Measurements from ENCODE around the gene PPP4R4.
"Not testable (repeated sequence)": the region's sequence is repeated elsewhere in the genome, so short reads cannot be mapped to it uniquely, and the experiment has no call there.

Gene PPP4R4

GRCh38 chr14:94136575-94137331, 37.4 kb upstream of the PPP4R4 start:
- H3K4me1 Mint-ChIP-seq: no peaks in the 10 kb centered on the region
- ATAC-seq (ENCODE audit: low read depth): peak; percentile 89
- H3K27ac Mint-ChIP-seq: no peak overlapping the region
- peaks cover 6% of the 10 kb centered on the region for H3K36me3 Mint-ChIP-seq
- H3K4me3 Mint-ChIP-seq: no peak overlapping the region
- peak; percentile 80 to 87 for DNase-seq (ENCODE audit: low spot score in 2 of 2)
- peaks cover 8% of the 10 kb centered on the region for H3K27me3 Mint-ChIP-seq
- peaks cover 5% of the 10 kb centered on the region for H3K9me3 Mint-ChIP-seq

- Mint-ChIP-seq H3K9me3 (peaks cover 5% of the 10 kb centered on the region), H3K36me3 (peaks cover 6% of the 10 kb centered on the region), H3K4me3 (no peak overlapping the region), H3K4me1 (no peaks in the 10 kb centered on the region), H3K27ac (no peak overlapping the region), H3K27me3 (peaks cover 7% of the 10 kb centered on the region)
- no peak for DNase-seq (ENCODE audit: low spot score in 2 of 2)
- ATAC-seq (ENCODE audit: low read depth): no peak
These were observed 35.9 kb upstream of the PPP4R4 start for GRCh38 chr14:94138251-94138650.

GRCh38 chr14:94139006-94139405, 35.1 kb upstream of the PPP4R4 start:
- no peak for ATAC-seq (ENCODE audit: low read depth)
- Mint-ChIP-seq H3K27me3 (peaks cover 7% of the 10 kb centered on the region), H3K4me1 (no peaks in the 10 kb centered on the region), H3K27ac (no peak overlapping the region), H3K36me3 (peaks cover 6% of the 10 kb centered on the region), H3K4me3 (no peak overlapping the region), H3K9me3 (peaks cover 5% of the 10 kb centered on the region)
- DNase-seq (ENCODE audit: low spot score in 2 of 2): no peak

GRCh38 chr14:94139421-94139820, 34.7 kb upstream of the PPP4R4 start:
- peaks cover 6% of the 10 kb centered on the region for H3K36me3 Mint-ChIP-seq
- H3K27ac Mint-ChIP-seq: no peak overlapping the region
- no peak for ATAC-seq (ENCODE audit: low read depth)
- no peaks in the 10 kb centered on the region for H3K4me1 Mint-ChIP-seq
- H3K4me3 Mint-ChIP-seq: no peak overlapping the region
- H3K9me3 Mint-ChIP-seq: peaks cover 5% of the 10 kb centered on the region
- peaks cover 7% of the 10 kb centered on the region for H3K27me3 Mint-ChIP-seq
- DNase-seq (ENCODE audit: low spot score in 2 of 2): no peak

- H3K36me3 Mint-ChIP-seq: no peaks in the 10 kb centered on the region
- no peak for ATAC-seq (ENCODE audit: low read depth)
- H3K4me1 Mint-ChIP-seq: peaks cover 3% of the 10 kb centered on the region
- DNase-seq (ENCODE audit: low spot score in 2 of 2): no peak
- no peak overlapping the region for H3K27ac Mint-ChIP-seq
- no peak overlapping the region for H3K4me3 Mint-ChIP-seq
- H3K9me3 Mint-ChIP-seq: no peaks in the 10 kb centered on the region
- peaks cover 4% of the 10 kb centered on the region for H3K27me3 Mint-ChIP-seq
These were observed 31.9 kb upstream of the PPP4R4 start for GRCh38 chr14:94142247-94142646.

- DNase-seq (ENCODE audit: low spot score in 2 of 2) (no peak), ATAC-seq (ENCODE audit: low read depth) (no peak)
- H3K9me3 Mint-ChIP-seq: no peaks in the 10 kb centered on the region
- H3K4me1 Mint-ChIP-seq: peaks cover 3% of the 10 kb centered on the region
- H3K27ac Mint-ChIP-seq: no peak overlapping the region
- H3K36me3 Mint-ChIP-seq: no peaks in the 10 kb centered on the region
- H3K4me3 Mint-ChIP-seq: no peak overlapping the region
- peaks cover 4% of the 10 kb centered on the region for H3K27me3 Mint-ChIP-seq
These were observed 31.3 kb upstream of the PPP4R4 start for GRCh38 chr14:94142836-94143235.

- no peak overlapping the region for H3K4me3 Mint-ChIP-seq
- H3K36me3 Mint-ChIP-seq: no peaks in the 10 kb centered on the region
- ATAC-seq (ENCODE audit: low read depth): no peak
- H3K4me1 Mint-ChIP-seq: peaks cover 3% of the 10 kb centered on the region
- no peaks in the 10 kb centered on the region for H3K9me3 Mint-ChIP-seq
- H3K27me3 Mint-ChIP-seq: peaks cover 4% of the 10 kb centered on the region
- H3K27ac Mint-ChIP-seq: no peak overlapping the region
- DNase-seq (ENCODE audit: low spot score in 2 of 2): no peak
These were observed 30.9 kb upstream of the PPP4R4 start for GRCh38 chr14:94143239-94143638.

- H3K4me3 Mint-ChIP-seq: no peak overlapping the region
- no peaks in the 10 kb centered on the region for H3K9me3 Mint-ChIP-seq
- H3K27ac Mint-ChIP-seq: no peak overlapping the region
- DNase-seq (ENCODE audit: low spot score in 2 of 2) (no peak), ATAC-seq (ENCODE audit: low read depth) (no peak)
- peaks cover 4% of the 10 kb centered on the region for H3K27me3 Mint-ChIP-seq
- no peaks in the 10 kb centered on the region for H3K36me3 Mint-ChIP-seq
- peaks cover 3% of the 10 kb centered on the region for H3K4me1 Mint-ChIP-seq
These were observed 30.4 kb upstream of the PPP4R4 start for GRCh38 chr14:94143711-94144110.

GRCh38 chr14:94144765-94145164, 29.4 kb upstream of the PPP4R4 start:
- H3K27ac Mint-ChIP-seq: no peak overlapping the region
- H3K27me3 Mint-ChIP-seq: peaks cover under 1% of the 10 kb centered on the region
- H3K36me3 Mint-ChIP-seq: no peaks in the 10 kb centered on the region
- no peak overlapping the region for H3K4me3 Mint-ChIP-seq
- DNase-seq (ENCODE audit: low spot score in 2 of 2) (no peak), ATAC-seq (ENCODE audit: low read depth) (no peak)
- no peaks in the 10 kb centered on the region for H3K9me3 Mint-ChIP-seq
- H3K4me1 Mint-ChIP-seq: peaks cover 3% of the 10 kb centered on the region

GRCh38 chr14:94145902-94146527, 28.1 kb upstream of the PPP4R4 start:
- DNase-seq (ENCODE audit: low spot score in 2 of 2): no peak
- Mint-ChIP-seq H3K9me3 (no peaks in the 10 kb centered on the region), H3K36me3 (no peaks in the 10 kb centered on the region), H3K4me1 (peaks cover 3% of the 10 kb centered on the region), H3K27ac (no peak overlapping the region), H3K4me3 (no peak overlapping the region), H3K27me3 (peaks cover 5% of the 10 kb centered on the region)
- ATAC-seq (ENCODE audit: low read depth): no peak

GRCh38 chr14:94152676-94153075, 21.4 kb upstream of the PPP4R4 start:
- Mint-ChIP-seq H3K4me3 (no peak overlapping the region), H3K36me3 (no peaks in the 10 kb centered on the region), H3K27ac (no peak overlapping the region), H3K4me1 (no peaks in the 10 kb centered on the region), H3K27me3 (peaks cover 25% of the 10 kb centered on the region), H3K9me3 (peaks cover 2% of the 10 kb centered on the region)
- DNase-seq (ENCODE audit: low spot score in 2 of 2) (no peak), ATAC-seq (ENCODE audit: low read depth) (no peak)

GRCh38 chr14:94153750-94154342, 20.3 kb upstream of the PPP4R4 start:
- Mint-ChIP-seq H3K27ac (no peak overlapping the region), H3K4me3 (no peak overlapping the region)

GRCh38 chr14:94156143-94156542, 18.0 kb upstream of the PPP4R4 start:
- not testable (repeated sequence) for H3K9me3 Mint-ChIP-seq; DNase-seq (ENCODE audit: low spot score in 2 of 2); H3K27ac Mint-ChIP-seq; H3K4me3 Mint-ChIP-seq; H3K36me3 Mint-ChIP-seq; ATAC-seq (ENCODE audit: low read depth); H3K4me1 Mint-ChIP-seq
- H3K27me3 Mint-ChIP-seq: peaks cover 27% of the 10 kb centered on the region

More at GRCh38 chr14:94153750-94154342, 20.3 kb upstream of the PPP4R4 start:
- Mint-ChIP-seq H3K27me3 (peaks cover 26% of the 10 kb centered on the region), H3K4me1 (no peaks in the 10 kb centered on the region), H3K36me3 (no peaks in the 10 kb centered on the region), H3K9me3 (peaks cover 2% of the 10 kb centered on the region)
- ATAC-seq (ENCODE audit: low read depth) (no peak), DNase-seq (ENCODE audit: low spot score in 2 of 2) (no peak)

GRCh38 chr14:94157197-94157596, 16.9 kb upstream of the PPP4R4 start:
- Mint-ChIP-seq H3K9me3 (peaks cover 2% of the 10 kb centered on the region), H3K27ac (no peak overlapping the region), H3K27me3 (peaks cover 25% of the 10 kb centered on the region), H3K4me3 (no peak overlapping the region), H3K36me3 (no peaks in the 10 kb centered on the region), H3K4me1 (no peaks in the 10 kb centered on the region)
- ATAC-seq (ENCODE audit: low read depth): no peak
- no peak for DNase-seq (ENCODE audit: low spot score in 2 of 2)

Data from memory B cell (primary cell).